HCT116 (cell line): Measurements from ENCODE around the gene CXCL13. TPM values are rescaled to one million over a fixed set of nuclear protein-coding genes. Genes with fewer than 3 reads are reported as not detected.

Experiments
- ATAC-seq: fragments of 200-7000 bp; cut with Tn5 transposase; 2 replicates; pipeline ENCODE4 v1.9.1; 2020; ENCODE audit warnings: mild to moderate bottlenecking, moderate library complexity
- BruUV-seq: library from RNA; stranded (reverse); fragments of 400-500 nt; replicated peaks from 2 replicates; lab custom pipeline; 2021; lab: Mats Ljungman, UMichigan
- CTCF ChIA-PET: fragments of 300-600 bp; sonication (Branson Sonifier 250); formaldehyde crosslinking; loops from one replicate; lab custom pipeline; 2021; ENCODE audit warnings: antibody characterized with exemption; lab: Charles Lee
- POLR2A ChIA-PET: fragments of 300-600, 350-600 bp; sonication (Branson Sonifier 250); formaldehyde crosslinking; loops from one replicate; lab custom pipeline; 2021; ENCODE audit warnings: antibody characterized with exemption; lab: Charles Lee
- RAD21 ChIA-PET, 2 experiments: fragments of 300-600 bp; sonication (Branson Sonifier 250); formaldehyde crosslinking; loops; one replicate each; lab custom pipeline; 2023; ENCODE audit warnings: low total read pairs in 2 of 2; ENCODE audit not compliant: uncharacterized antibody in 2 of 2, unreplicated experiment in 2 of 2, low non-redundant PET in 1 of 2; lab: Charles Lee
- DNase-seq: peaks from one replicate; pipeline ENCODE4 v3.0.0-alpha.2; 2010; ENCODE audit warnings: low read depth, low spot score
- H2AFZ ChIP-seq: fragments of 200-600 bp; shearing (Covaris generic), sonication (generic); 2 replicates; pipeline ENCODE4 v1.6.1; 2017; ENCODE audit warnings: low read depth, mixed run types, mixed read lengths, antibody characterized with exemption, low read length; ENCODE audit not compliant: poor library complexity, severe bottlenecking
- H3K27ac ChIP-seq: 2 replicates; pipeline ENCODE4 v1.5.1; 2012; ENCODE audit warnings: low read depth, low read length
- H3K27me3 ChIP-seq: fragments of 200-600 bp; sonication (generic); 2 replicates; pipeline ENCODE4 v1.6.1; 2016; ENCODE audit warnings: mixed run types, low read length, mixed read lengths; ENCODE audit not compliant: insufficient read depth
- H3K36me3 ChIP-seq, 2 experiments: fragments of 200-500 bp in 1 of 2; fragments of 200-600 bp in 1 of 2; sonication (Bioruptor generic) in 1 of 2; sonication (generic) in 1 of 2; 2 replicates each; pipeline versions ENCODE4 v1.5.1 to v1.6.1; 2014 to 2016; ENCODE audit warnings: low read length in 2 of 2, inconsistent platforms in 1 of 2, mixed read lengths in 1 of 2, mixed run types in 1 of 2; ENCODE audit not compliant: insufficient read depth in 2 of 2, control insufficient read depth in 1 of 2
- H3K4me1 ChIP-seq, 2 experiments: fragments of 200-600 bp in 1 of 2; sonication (generic) in 1 of 2; 2 replicates each; pipeline versions ENCODE4 v1.5.1 to v1.6.1; 2012 to 2017; ENCODE audit warnings: low read length in 2 of 2, inconsistent platforms in 1 of 2, mild to moderate bottlenecking in 1 of 2, mixed read lengths in 1 of 2, mixed run types in 1 of 2, moderate library complexity in 1 of 2; ENCODE audit not compliant: insufficient read depth in 2 of 2, control insufficient read depth in 1 of 2
- H3K4me2 ChIP-seq: fragments of 200-600 bp; sonication (generic); 2 replicates; pipeline ENCODE4 v1.6.1; 2017; ENCODE audit warnings: mixed run types, low read length, mixed read lengths
- H3K4me3 ChIP-seq, 2 experiments: fragments of 200-600 bp in 1 of 2; sonication (generic) in 1 of 2; replicated peaks in 1 of 2; 2 replicates each; pipeline ENCODE4 v1.5.1; 2011 to 2016; ENCODE audit warnings: low read length in 2 of 2, control low read depth in 1 of 2, low read depth in 1 of 2, mild to moderate bottlenecking in 1 of 2, mixed read lengths in 1 of 2, mixed run types in 1 of 2
- H3K79me2 ChIP-seq: fragments of 200-600 bp; sonication (generic); 2 replicates; pipeline ENCODE4 v1.6.1; 2017; ENCODE audit warnings: mild to moderate bottlenecking, mixed run types, low read length, moderate library complexity, mixed read lengths; ENCODE audit not compliant: insufficient read depth
- H3K9ac ChIP-seq: fragments of 200-600 bp; sonication (generic); 2 replicates; pipeline ENCODE4 v1.6.1; 2016; ENCODE audit warnings: low read length, mixed read lengths
- H3K9me2 ChIP-seq: fragments of 200-600 bp; sonication (generic), shearing (Covaris generic); 2 replicates; pipeline ENCODE4 v1.6.1; 2017; ENCODE audit warnings: mixed run types, mild to moderate bottlenecking, moderate library complexity; ENCODE audit not compliant: insufficient read depth
- H3K9me3 ChIP-seq, 2 experiments: fragments of 200-500 bp in 1 of 2; fragments of 200-600 bp in 1 of 2; sonication (Bioruptor generic) in 1 of 2; sonication (generic) in 1 of 2; 2 replicates each; pipeline ENCODE4 v1.6.1; 2014 to 2017; ENCODE audit warnings: low read length in 2 of 2, mixed read lengths in 2 of 2, inconsistent platforms in 1 of 2, low read depth in 1 of 2, mild to moderate bottlenecking in 1 of 2, mixed run types in 1 of 2, moderate library complexity in 1 of 2; ENCODE audit not compliant: control insufficient read depth in 1 of 2, insufficient read depth in 1 of 2
- H4K20me1 ChIP-seq: fragments of 200-600 bp; sonication (generic), shearing (Covaris generic); 2 replicates; pipeline ENCODE4 v1.6.1; 2017; ENCODE audit warnings: mixed run types, mild to moderate bottlenecking, moderate library complexity; ENCODE audit not compliant: insufficient read depth
- ATF3 ChIP-seq: IDR thresholded peaks from 2 replicates; pipeline ENCODE4 v1.6.1; 2012
- CBX3 ChIP-seq: IDR thresholded peaks from 2 replicates; pipeline ENCODE4 v1.6.1; 2012; ENCODE audit warnings: low read depth
- EGR1 ChIP-seq: IDR thresholded peaks from 2 replicates; pipeline ENCODE4 v1.6.1; 2012; ENCODE audit warnings: low read depth
- ELF1 ChIP-seq: IDR thresholded peaks from 2 replicates; pipeline ENCODE4 v1.6.1; 2012; ENCODE audit warnings: low read depth, borderline replicate concordance
- FOSL1 ChIP-seq: IDR thresholded peaks from 2 replicates; pipeline ENCODE4 v1.6.1; 2012; ENCODE audit warnings: low read depth
- JUND ChIP-seq: IDR thresholded peaks from 2 replicates; pipeline ENCODE4 v1.6.1; 2012
- MAX ChIP-seq: IDR thresholded peaks from 2 replicates; pipeline ENCODE4 v1.6.1; 2012
- POLR2AphosphoS5 ChIP-seq: IDR thresholded peaks from 2 replicates; pipeline ENCODE4 v1.6.1; 2011; ENCODE audit warnings: mild to moderate bottlenecking, low read depth, low read length, moderate library complexity
- RAD21 ChIP-seq: IDR thresholded peaks from 2 replicates; pipeline ENCODE4 v1.6.1; 2012; ENCODE audit warnings: low read depth, mild to moderate bottlenecking
- REST ChIP-seq: IDR thresholded peaks from 2 replicates; pipeline ENCODE4 v1.6.1; 2012; ENCODE audit warnings: low read depth
- SIN3A ChIP-seq: IDR thresholded peaks from 2 replicates; pipeline ENCODE4 v1.6.1; 2012; ENCODE audit warnings: low read depth
- SP1 ChIP-seq: IDR thresholded peaks from 2 replicates; pipeline ENCODE4 v1.6.1; 2012; ENCODE audit warnings: low read depth
- TCF7L2 ChIP-seq: IDR thresholded peaks from 2 replicates; pipeline ENCODE4 v1.7.0; 2011; ENCODE audit warnings: borderline replicate concordance, inconsistent platforms; ENCODE audit not compliant: insufficient read depth, insufficient read length; ENCODE audit errors: extremely low read depth
- YY1 ChIP-seq: IDR thresholded peaks from 2 replicates; pipeline ENCODE4 v1.6.1; 2011; ENCODE audit warnings: low read length, low read depth, moderate library complexity, mild to moderate bottlenecking; ENCODE audit not compliant: insufficient replicate concordance; ENCODE audit errors: extremely low read depth
- ZFX ChIP-seq: fragments of 450-650 bp; IDR thresholded peaks from 2 replicates; pipeline ENCODE4 v1.6.1; 2017
- ZNF274 ChIP-seq: fragments of 200-500 bp; sonication (Bioruptor generic); IDR thresholded peaks from 2 replicates; pipeline ENCODE4 v1.6.1; 2014; ENCODE audit warnings: mild to moderate bottlenecking, low read depth, low read length, inconsistent platforms
- intact Hi-C: fragments of 100-400 bp; cut with micrococcal nuclease; formaldehyde crosslinking; loops from 2 replicates; pipeline ENCODE4 v1.10.0; 2022
- total RNA-seq: library from RNA; stranded (reverse); gene quantifications from one replicate; pipeline ENCODE4 v1.2.1, GENCODE V29; 2021; ENCODE audit not compliant: unreplicated experiment
- TF ChIP-seq, protein P1 (sequence below), 3 experiments: fragments of 200-600 bp in 1 of 3; sonication (generic) in 1 of 3; IDR thresholded peaks in 2 of 3; conservative IDR thresholded peaks in 1 of 3; 2 replicates each; pipeline ENCODE4 v1.5.1; 2012 to 2017; ENCODE audit warnings: low read depth in 2 of 3, low read length in 2 of 3, antibody characterized with exemption in 1 of 3, borderline replicate concordance in 1 of 3, control low read depth in 1 of 3, mild to moderate bottlenecking in 1 of 3, mixed read lengths in 1 of 3, mixed run types in 1 of 3, moderate library complexity in 1 of 3; ENCODE audit not compliant: insufficient read depth in 1 of 3
- TF ChIP-seq, protein P2 (sequence below): IDR thresholded peaks from 2 replicates; pipeline ENCODE4 v1.6.1; 2011; ENCODE audit warnings: mild to moderate bottlenecking, low read length, moderate library complexity; ENCODE audit not compliant: insufficient replicate concordance; ENCODE audit errors: extremely low read depth

The CXCL13 gene
- total RNA-seq, 1 experiment from 2014 or later = not detected

DNA sequence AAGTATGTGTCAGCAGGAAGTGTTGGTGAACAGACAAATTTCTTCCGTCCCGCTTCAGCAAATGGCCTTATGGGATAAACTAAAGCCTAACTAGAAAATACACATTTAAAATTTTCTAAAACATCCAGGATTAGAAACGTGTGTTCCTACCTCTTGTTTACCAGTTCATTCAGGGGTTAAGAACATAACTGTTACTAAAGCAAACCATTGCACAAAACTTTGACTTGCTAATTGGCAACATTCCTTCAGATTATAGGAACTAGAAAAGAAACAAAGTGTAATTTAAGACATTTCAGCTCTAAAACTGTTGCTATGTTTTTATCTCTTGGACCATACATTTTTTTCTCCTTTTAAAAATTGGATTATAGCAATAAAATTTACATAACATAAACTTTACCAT lies 39.5 kb upstream of the CXCL13 start:
- DNase-seq (no peak), ATAC-seq (no peak)
- ChIA-PET RAD21 (no interaction called here), CTCF (no interaction called here), POLR2A (no interaction called here)
- H3K27ac ChIP-seq = no peak overlapping the region
- no peak overlapping the region for H3K4me3 ChIP-seq
- BruUV-seq = no TSS peak
- H3K79me2 ChIP-seq = no peaks in the 10 kb centered on the region
- H2AFZ ChIP-seq = no peak overlapping the region
- H3K27me3 ChIP-seq = no peaks in the 10 kb centered on the region
- H4K20me1 ChIP-seq = no peaks in the 10 kb centered on the region
- H3K36me3 ChIP-seq = no peaks in the 10 kb centered on the region
- no peaks in the 10 kb centered on the region for H3K4me1 ChIP-seq
- no peaks in the 10 kb centered on the region for H3K9me2 ChIP-seq
- intact Hi-C loops = no loop called here
- H3K9me3 ChIP-seq = no peaks in the 10 kb centered on the region
- H3K9ac ChIP-seq = no peak overlapping the region
- no peak for TF ChIP-seq FOSL1
- TF ChIP-seq, protein P1, sequence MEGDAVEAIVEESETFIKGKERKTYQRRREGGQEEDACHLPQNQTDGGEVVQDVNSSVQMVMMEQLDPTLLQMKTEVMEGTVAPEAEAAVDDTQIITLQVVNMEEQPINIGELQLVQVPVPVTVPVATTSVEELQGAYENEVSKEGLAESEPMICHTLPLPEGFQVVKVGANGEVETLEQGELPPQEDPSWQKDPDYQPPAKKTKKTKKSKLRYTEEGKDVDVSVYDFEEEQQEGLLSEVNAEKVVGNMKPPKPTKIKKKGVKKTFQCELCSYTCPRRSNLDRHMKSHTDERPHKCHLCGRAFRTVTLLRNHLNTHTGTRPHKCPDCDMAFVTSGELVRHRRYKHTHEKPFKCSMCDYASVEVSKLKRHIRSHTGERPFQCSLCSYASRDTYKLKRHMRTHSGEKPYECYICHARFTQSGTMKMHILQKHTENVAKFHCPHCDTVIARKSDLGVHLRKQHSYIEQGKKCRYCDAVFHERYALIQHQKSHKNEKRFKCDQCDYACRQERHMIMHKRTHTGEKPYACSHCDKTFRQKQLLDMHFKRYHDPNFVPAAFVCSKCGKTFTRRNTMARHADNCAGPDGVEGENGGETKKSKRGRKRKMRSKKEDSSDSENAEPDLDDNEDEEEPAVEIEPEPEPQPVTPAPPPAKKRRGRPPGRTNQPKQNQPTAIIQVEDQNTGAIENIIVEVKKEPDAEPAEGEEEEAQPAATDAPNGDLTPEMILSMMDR (IDR thresholded peaks at IDR 0.05 in 2 of 3, conservative IDR thresholded peaks at IDR 0.05 in 1 of 3; ENCODE audit: borderline replicate concordance in 1 of 3, insufficient read depth in 1 of 3, low read depth in 2 of 3, low read length in 2 of 3) = no peak
- no peak for TF ChIP-seq POLR2AphosphoS5
- TF ChIP-seq TCF7L2 = no peak
- no peak for TF ChIP-seq SIN3A
- TF ChIP-seq JUND = no peak
- TF ChIP-seq SP1 = no peak
- TF ChIP-seq, protein P2, sequence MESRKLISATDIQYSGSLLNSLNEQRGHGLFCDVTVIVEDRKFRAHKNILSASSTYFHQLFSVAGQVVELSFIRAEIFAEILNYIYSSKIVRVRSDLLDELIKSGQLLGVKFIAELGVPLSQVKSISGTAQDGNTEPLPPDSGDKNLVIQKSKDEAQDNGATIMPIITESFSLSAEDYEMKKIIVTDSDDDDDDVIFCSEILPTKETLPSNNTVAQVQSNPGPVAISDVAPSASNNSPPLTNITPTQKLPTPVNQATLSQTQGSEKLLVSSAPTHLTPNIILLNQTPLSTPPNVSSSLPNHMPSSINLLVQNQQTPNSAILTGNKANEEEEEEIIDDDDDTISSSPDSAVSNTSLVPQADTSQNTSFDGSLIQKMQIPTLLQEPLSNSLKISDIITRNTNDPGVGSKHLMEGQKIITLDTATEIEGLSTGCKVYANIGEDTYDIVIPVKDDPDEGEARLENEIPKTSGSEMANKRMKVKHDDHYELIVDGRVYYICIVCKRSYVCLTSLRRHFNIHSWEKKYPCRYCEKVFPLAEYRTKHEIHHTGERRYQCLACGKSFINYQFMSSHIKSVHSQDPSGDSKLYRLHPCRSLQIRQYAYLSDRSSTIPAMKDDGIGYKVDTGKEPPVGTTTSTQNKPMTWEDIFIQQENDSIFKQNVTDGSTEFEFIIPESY = no peak
- TF ChIP-seq ZNF274 = no peak
- TF ChIP-seq EGR1 = no peak
- TF ChIP-seq MAX = no peak
- no peak for TF ChIP-seq REST
- TF ChIP-seq RAD21 = no peak
- no peak for TF ChIP-seq ZFX
- no peak for TF ChIP-seq YY1
- no peak for TF ChIP-seq ATF3
- TF ChIP-seq CBX3 = no peak
- TF ChIP-seq ELF1 = no peak
- H3K4me2 ChIP-seq = no peak overlapping the region
